Measurements from ENCODE around the gene ELF4. TPM values are rescaled to one million over a fixed set of nuclear protein-coding genes. Genes with fewer than 3 reads are reported as not detected.

Gene ELF4
- total and polyA plus RNA-seq, 7 experiments from 2014 or later, result 8.5 to 48.9 (median 21.4) TPM

- H3K9me3 ChIP-seq (ENCODE audit: control insufficient read depth in 2 of 3, low read length in 3 of 3), result no peaks in the 10 kb centered on the region
- H3K4me1 ChIP-seq (ENCODE audit: control insufficient read depth in 2 of 2, insufficient read depth in 2 of 2, low read length in 2 of 2), result peaks cover 5% of the 10 kb centered on the region in 2 donors
- H3K36me3 Mint-ChIP-seq, result peaks cover 0 to 4% (median 0%) of the 10 kb centered on the region in 5 donors
- ATAC-seq (no peak), DNase-seq (peak in 2 of 9 donors; percentile 6 to 25)
- peak overlapping the region; percentile 79 to 96 (median 90) for H3K4me3 Mint-ChIP-seq
- H3K27me3 Mint-ChIP-seq, result no peaks in the 10 kb centered on the region
- H3K36me3 ChIP-seq (ENCODE audit: control insufficient read depth in 2 of 3, insufficient read depth in 3 of 3, low read length in 3 of 3), result no peaks in the 10 kb centered on the region
- ChIA-PET CTCF (interaction anchor here (0.9 to 1.8 kb wide), 4 partner anchors 11 to 24 kb away, joined by 3 to 5 read pairs (median 4); no protein-coding TSS in a partner anchor), POLR2A (interaction anchor here (0.6 to 4.0 kb wide), 13 partner anchors 8 to 337 kb away, joined by 3 to 17 read pairs (median 4); no protein-coding TSS in a partner anchor)
- peaks cover 0 to 3% (median 0%) of the 10 kb centered on the region in 11 donors for H3K9me3 Mint-ChIP-seq
- H3K27ac ChIP-seq (ENCODE audit: low read depth, low read length), result peak overlapping the region; percentile 77
- H3K4me3 ChIP-seq (ENCODE audit: low read length), result peak overlapping the region; percentile 57
- peaks cover 10 to 44% (median 37%) of the 10 kb centered on the region in 7 donors for H3K4me1 Mint-ChIP-seq
- no peaks in the 10 kb centered on the region for H3K27me3 ChIP-seq (ENCODE audit: control insufficient read depth in 2 of 2, insufficient read depth in 2 of 2, low read length in 2 of 2)
- peak overlapping the region; percentile 21 to 89 (median 75) for H3K27ac Mint-ChIP-seq
- intact Hi-C loops (cut with micrococcal nuclease), result loop anchor here (1.0 to 5.0 kb wide), 6 partner anchors 11 to 127 kb away; partner anchors contain the start of gene BCORL1 (in 1 of the 2)
These were observed 593 bp downstream of the ELF4 start for GRCh38 chrX:130109429-130110378.

- Mint-ChIP-seq H3K4me3 (peak overlapping the region; percentile 79 to 96 (median 90)), H3K27ac (peak overlapping the region; percentile 21 to 89 (median 78)), H3K36me3 (peaks cover 0 to 7% (median 0%) of the 10 kb centered on the region in 5 donors), H3K4me1 (peaks cover 14 to 50% (median 35%) of the 10 kb centered on the region in 7 donors), H3K9me3 (peaks cover 0 to 3% (median 0%) of the 10 kb centered on the region in 11 donors), H3K27me3 (no peaks in the 10 kb centered on the region)
- no peaks in the 10 kb centered on the region for H3K27me3 ChIP-seq (ENCODE audit: control insufficient read depth in 2 of 2, insufficient read depth in 2 of 2, low read length in 2 of 2)
- peaks cover 5 to 6% of the 10 kb centered on the region in 2 donors for H3K4me1 ChIP-seq (ENCODE audit: control insufficient read depth in 2 of 2, insufficient read depth in 2 of 2, low read length in 2 of 2)
- peak overlapping the region; percentile 57 for H3K4me3 ChIP-seq (ENCODE audit: low read length)
- intact Hi-C loops (cut with micrococcal nuclease), result loop anchor here (1.0 kb wide), 2 partner anchors 11 to 17 kb away; no protein-coding TSS in a partner anchor
- ATAC-seq (peak; percentile 68), DNase-seq (peak in 2 of 9 donors; percentile 24 to 45)
- CTCF ChIA-PET, result interaction anchor here (0.7 to 1.8 kb wide), 5 partner anchors 10 to 63 kb away, joined by 3 to 5 read pairs (median 3); partner anchors contain the start of gene RAB33A
- POLR2A ChIA-PET, result interaction anchor here (0.6 to 4.0 kb wide), 13 partner anchors 9 to 177 kb away, joined by 3 to 17 read pairs (median 4); no protein-coding TSS in a partner anchor
- peak overlapping the region; percentile 77 for H3K27ac ChIP-seq (ENCODE audit: low read depth, low read length)
- no peaks in the 10 kb centered on the region for H3K9me3 ChIP-seq (ENCODE audit: control insufficient read depth in 2 of 3, low read length in 3 of 3)
- no peaks in the 10 kb centered on the region for H3K36me3 ChIP-seq (ENCODE audit: control insufficient read depth in 2 of 3, insufficient read depth in 3 of 3, low read length in 3 of 3)
These were observed 1.5 kb downstream of the ELF4 start for GRCh38 chrX:130108647-130109428.

GRCh38 chrX:130106071-130106470 is 4.2 kb downstream of the ELF4 start:
- POLR2A ChIA-PET, result interaction anchor here (0.9 to 4.0 kb wide), 3 partner anchors 8 to 28 kb away, joined by 3 to 17 read pairs (median 4); no protein-coding TSS in a partner anchor
- Mint-ChIP-seq H3K4me3 (peak overlapping the region in 6 of 10 donors; percentile 21 to 61 (median 38)), H3K9me3 (peaks cover 0 to 3% (median 0%) of the 10 kb centered on the region in 11 donors), H3K27me3 (no peaks in the 10 kb centered on the region), H3K4me1 (peaks cover 26 to 69% (median 52%) of the 10 kb centered on the region in 7 donors), H3K36me3 (peaks cover 0 to 9% (median 0%) of the 10 kb centered on the region in 5 donors), H3K27ac (peak overlapping the region in 5 of 9 donors; percentile 1 to 57 (median 46))
- Histone ChIP-seq H3K36me3 (ENCODE audit: control insufficient read depth in 2 of 3, insufficient read depth in 3 of 3, low read length in 3 of 3) (no peaks in the 10 kb centered on the region), H3K27ac (ENCODE audit: low read depth, low read length) (no peak overlapping the region), H3K9me3 (ENCODE audit: control insufficient read depth in 2 of 3, low read length in 3 of 3) (no peaks in the 10 kb centered on the region), H3K27me3 (ENCODE audit: control insufficient read depth in 2 of 2, insufficient read depth in 2 of 2, low read length in 2 of 2) (no peaks in the 10 kb centered on the region), H3K4me1 (ENCODE audit: control insufficient read depth in 2 of 2, insufficient read depth in 2 of 2, low read length in 2 of 2) (peaks cover 5 to 11% of the 10 kb centered on the region in 2 donors), H3K4me3 (ENCODE audit: low read length) (no peak overlapping the region)
- ATAC-seq (no peak), DNase-seq (no peak)
- intact Hi-C loops (cut with micrococcal nuclease), result no loop called here
- CTCF ChIA-PET, result interaction anchor here (1.4 kb wide), 1 partner anchor 25 kb away, joined by 4 read pairs; no protein-coding TSS in a partner anchor

- Histone ChIP-seq H3K27ac (ENCODE audit: low read depth, low read length) (no peak overlapping the region), H3K4me1 (ENCODE audit: control insufficient read depth in 2 of 2, insufficient read depth in 2 of 2, low read length in 2 of 2) (peaks cover 7 to 18% of the 10 kb centered on the region in 2 donors), H3K27me3 (ENCODE audit: control insufficient read depth in 2 of 2, insufficient read depth in 2 of 2, low read length in 2 of 2) (no peaks in the 10 kb centered on the region), H3K9me3 (ENCODE audit: control insufficient read depth in 2 of 3, low read length in 3 of 3) (no peaks in the 10 kb centered on the region), H3K4me3 (ENCODE audit: low read length) (no peak overlapping the region), H3K36me3 (ENCODE audit: control insufficient read depth in 2 of 3, insufficient read depth in 3 of 3, low read length in 3 of 3) (no peaks in the 10 kb centered on the region)
- Mint-ChIP-seq H3K9me3 (peaks cover 0 to 3% (median 0%) of the 10 kb centered on the region in 11 donors), H3K4me1 (peaks cover 31 to 77% (median 60%) of the 10 kb centered on the region in 7 donors), H3K4me3 (peak overlapping the region in 1 of 10 donors; percentile 70), H3K27me3 (no peaks in the 10 kb centered on the region), H3K27ac (peak overlapping the region in 5 of 9 donors; percentile 2 to 69 (median 46)), H3K36me3 (peaks cover 0 to 14% (median 0%) of the 10 kb centered on the region in 5 donors)
- ChIA-PET POLR2A (interaction anchor here (0.7 to 4.0 kb wide), 4 partner anchors 10 to 52 kb away, joined by 3 to 17 read pairs (median 4); no protein-coding TSS in a partner anchor), CTCF (interaction anchor here (0.9 to 1.4 kb wide), 2 partner anchors 12 to 24 kb away, joined by 4 to 5 read pairs; no protein-coding TSS in a partner anchor)
- intact Hi-C loops (cut with micrococcal nuclease), result no loop called here
- DNase-seq (no peak), ATAC-seq (no peak)
These were observed 5.1 kb downstream of the ELF4 start for GRCh38 chrX:130105244-130105643.

DNA sequence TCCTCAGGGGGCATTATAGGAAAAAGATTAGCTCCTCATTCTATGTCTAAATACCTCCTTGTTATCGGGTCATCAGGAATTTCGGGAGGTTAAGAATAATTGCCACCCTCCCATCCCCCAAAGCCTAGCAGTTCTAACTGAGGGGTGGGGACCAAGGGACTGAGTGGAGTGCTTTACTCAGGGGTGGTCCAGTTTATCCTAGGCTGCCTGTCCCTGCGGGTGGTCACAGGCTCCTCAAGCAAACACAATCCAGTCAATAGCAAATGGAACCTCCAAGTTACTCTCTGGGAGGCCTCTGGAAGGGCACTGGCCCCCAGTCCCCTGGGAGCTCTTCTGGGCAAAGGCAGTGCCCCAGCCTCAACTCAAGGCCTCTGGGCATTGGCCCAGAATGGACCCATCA is 6.7 kb downstream of the ELF4 start:
- ChIA-PET POLR2A (no interaction called here), CTCF (no interaction called here)
- H3K9me3 Mint-ChIP-seq, result peaks cover 0 to 3% (median 0%) of the 10 kb centered on the region in 11 donors
- no peaks in the 10 kb centered on the region for H3K27me3 ChIP-seq (ENCODE audit: control insufficient read depth in 2 of 2, insufficient read depth in 2 of 2, low read length in 2 of 2)
- ATAC-seq (no peak), DNase-seq (no peak)
- H3K27ac ChIP-seq (ENCODE audit: low read depth, low read length), result no peak overlapping the region
- peaks cover 17 to 31% of the 10 kb centered on the region in 2 donors for H3K4me1 ChIP-seq (ENCODE audit: control insufficient read depth in 2 of 2, insufficient read depth in 2 of 2, low read length in 2 of 2)
- H3K36me3 ChIP-seq (ENCODE audit: control insufficient read depth in 2 of 3, insufficient read depth in 3 of 3, low read length in 3 of 3), result no peaks in the 10 kb centered on the region
- peaks cover 0 to 12% (median 0%) of the 10 kb centered on the region in 5 donors for H3K36me3 Mint-ChIP-seq
- peak overlapping the region in 3 of 9 donors; percentile 38 to 78 (median 72) for H3K27ac Mint-ChIP-seq
- no peaks in the 10 kb centered on the region for H3K27me3 Mint-ChIP-seq
- no peaks in the 10 kb centered on the region for H3K9me3 ChIP-seq (ENCODE audit: control insufficient read depth in 2 of 3, low read length in 3 of 3)
- H3K4me3 ChIP-seq (ENCODE audit: low read length), result no peak overlapping the region
- H3K4me1 Mint-ChIP-seq, result peaks cover 31 to 87% (median 70%) of the 10 kb centered on the region in 7 donors
- intact Hi-C loops (cut with micrococcal nuclease), result no loop called here
- peak overlapping the region in 2 of 10 donors; percentile 2 to 57 for H3K4me3 Mint-ChIP-seq
